ENCODE data around the gene FAM118A.
A peak's percentile ranks its signal among the peaks of the same experiment; 100 is the strongest.

Gene FAM118A

DNA sequence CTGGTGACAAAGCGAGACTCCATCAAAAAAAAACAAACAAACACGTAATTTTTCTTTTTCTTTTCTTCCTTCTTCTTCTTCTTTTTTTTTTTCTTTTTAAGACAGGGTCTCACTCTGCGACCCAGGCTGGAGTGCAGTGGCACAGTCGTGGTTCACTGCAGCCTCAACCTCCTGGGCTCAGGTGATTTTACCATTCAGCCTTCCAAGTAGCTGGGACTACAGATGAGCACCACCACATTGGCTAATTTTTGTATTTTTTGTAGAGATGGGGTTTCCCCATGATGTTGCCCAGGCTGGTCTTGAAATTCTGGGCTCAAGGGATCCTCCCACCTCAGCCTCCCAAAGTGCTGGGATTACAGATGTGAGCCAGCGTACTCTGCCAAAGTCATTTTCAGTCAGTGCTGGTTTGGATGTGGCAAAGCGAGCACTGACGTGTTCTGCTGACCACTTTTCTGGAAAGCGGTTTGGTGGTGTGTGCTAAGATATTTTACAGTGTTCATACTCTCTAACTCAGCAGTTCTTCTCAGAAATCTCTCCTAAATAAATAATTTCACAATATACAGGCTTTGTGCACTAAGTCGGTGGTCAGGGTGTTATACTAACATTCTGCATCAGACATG, 10.7 kb downstream of the FAM118A start:
- Histone ChIP-seq H3K14ac (ENCODE audit: low read length) (no peak overlapping the region), H3K4me3 (ENCODE audit: low read depth, low read length) (no peak overlapping the region), H3K23ac (ENCODE audit: low read length) (no peak overlapping the region), H2AK5ac (ENCODE audit: low read length) (no peak overlapping the region), H2AFZ (ENCODE audit: insufficient read depth, low read length, poor library complexity) (no peak overlapping the region), H4K91ac (ENCODE audit: low read depth, low read length) (no peak overlapping the region), H3K79me1 (ENCODE audit: low read length) (no peaks in the 10 kb centered on the region), H3K9ac (ENCODE audit: low read length) (no peak overlapping the region), H3K4me1 (ENCODE audit: control insufficient read depth in 1 of 2, insufficient read depth in 2 of 2, low read length in 2 of 2) (peaks cover 6 to 7% of the 10 kb centered on the region in 2 experiments), H3K27ac (ENCODE audit: low read depth, low read length) (no peak overlapping the region), H3K9me3 (ENCODE audit: insufficient read depth, low read depth, low read length) (no peaks in the 10 kb centered on the region), H3K36me3 (ENCODE audit: control insufficient read depth in 1 of 2, insufficient read depth in 2 of 2, low read length in 2 of 2) (peaks cover 26 to 33% of the 10 kb centered on the region in 2 experiments), H3K4ac (ENCODE audit: low read depth, low read length) (peak overlapping the region; percentile 53), H4K8ac (ENCODE audit: low read depth, low read length) (no peak overlapping the region), H3K18ac (ENCODE audit: low read length) (no peak overlapping the region), H3K4me2 (ENCODE audit: low read length) (no peak overlapping the region), H3K79me2 (ENCODE audit: control insufficient read depth, insufficient read depth, low read length, poor library complexity) (peaks cover 3% of the 10 kb centered on the region), H2BK120ac (ENCODE audit: insufficient read depth, low read length, poor library complexity) (no peak overlapping the region), H2BK5ac (ENCODE audit: low read depth, low read length, poor library complexity) (no peak overlapping the region), H3K27me3 (ENCODE audit: insufficient read depth, low read length) (no peaks in the 10 kb centered on the region), H2BK12ac (ENCODE audit: low read length) (no peak overlapping the region), H4K12ac (ENCODE audit: low read depth, low read length) (no peak overlapping the region)
- DNase-seq: no peak
- 100% methylated on average over 1 of the region's 9 CpGs for WGBS (ENCODE audit: extremely low coverage, insufficient coverage, insufficient read length)

- Histone ChIP-seq H3K4me3 (ENCODE audit: low read depth, low read length) (no peak overlapping the region), H3K4ac (ENCODE audit: low read depth, low read length) (no peak overlapping the region), H2BK12ac (ENCODE audit: low read length) (no peak overlapping the region), H3K23ac (ENCODE audit: low read length) (no peak overlapping the region), H3K27me3 (ENCODE audit: insufficient read depth, low read length) (no peaks in the 10 kb centered on the region), H2AFZ (ENCODE audit: insufficient read depth, low read length, poor library complexity) (no peak overlapping the region), H3K27ac (ENCODE audit: low read depth, low read length) (no peak overlapping the region), H3K4me2 (ENCODE audit: low read length) (no peak overlapping the region), H3K9me3 (ENCODE audit: insufficient read depth, low read depth, low read length) (no peaks in the 10 kb centered on the region), H3K36me3 (ENCODE audit: control insufficient read depth in 1 of 2, insufficient read depth in 2 of 2, low read length in 2 of 2) (peaks cover 33 to 36% of the 10 kb centered on the region in 2 experiments), H2BK120ac (ENCODE audit: insufficient read depth, low read length, poor library complexity) (no peak overlapping the region), H3K79me1 (ENCODE audit: low read length) (no peaks in the 10 kb centered on the region), H2BK5ac (ENCODE audit: low read depth, low read length, poor library complexity) (no peak overlapping the region), H3K9ac (ENCODE audit: low read length) (no peak overlapping the region), H4K12ac (ENCODE audit: low read depth, low read length) (no peak overlapping the region), H4K91ac (ENCODE audit: low read depth, low read length) (no peak overlapping the region), H4K8ac (ENCODE audit: low read depth, low read length) (no peak overlapping the region), H3K4me1 (ENCODE audit: control insufficient read depth in 1 of 2, insufficient read depth in 2 of 2, low read length in 2 of 2) (peaks cover 4 to 7% of the 10 kb centered on the region in 2 experiments), H2AK5ac (ENCODE audit: low read length) (no peak overlapping the region), H3K14ac (ENCODE audit: low read length) (no peak overlapping the region), H3K18ac (ENCODE audit: low read length) (no peak overlapping the region), H3K79me2 (ENCODE audit: control insufficient read depth, insufficient read depth, low read length, poor library complexity) (peaks cover 3% of the 10 kb centered on the region)
- no peak for DNase-seq
- no CpG with 5 or more reads among the region's 12 CpGs for WGBS (ENCODE audit: extremely low coverage, insufficient coverage, insufficient read length)
Measured at GRCh38 chr22:45321827-45322226, 12.1 kb downstream of the FAM118A start.

DNA sequence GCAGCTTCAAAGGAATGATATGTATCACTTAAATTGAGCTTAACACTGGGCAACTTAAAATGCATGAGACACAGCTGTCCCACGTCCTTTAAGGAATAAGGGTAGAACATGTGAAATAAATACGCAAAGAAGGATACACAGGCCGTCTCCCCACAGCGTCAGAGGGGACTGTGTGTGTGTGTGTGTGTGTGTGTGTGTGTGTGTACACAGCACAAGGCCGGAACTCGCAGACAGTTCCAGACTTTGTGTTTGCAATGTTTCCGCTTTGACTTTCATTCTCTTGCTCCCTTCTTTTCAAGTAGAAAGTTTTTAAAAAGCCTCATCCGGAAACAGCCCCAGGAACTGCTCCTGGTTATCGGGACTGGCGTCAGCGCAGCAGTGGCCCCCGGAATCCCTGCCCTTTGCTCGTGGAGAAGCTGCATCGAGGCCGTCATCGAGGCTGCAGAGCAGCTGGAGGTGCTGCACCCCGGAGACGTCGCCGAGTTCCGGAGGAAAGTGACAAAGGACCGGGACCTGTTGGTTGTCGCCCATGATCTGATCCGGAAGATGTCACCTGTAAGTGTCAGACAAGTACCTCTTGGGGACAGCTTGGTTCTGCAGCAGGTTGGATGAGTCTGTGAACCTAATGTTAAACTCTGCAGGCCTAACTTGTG, 13.3 kb downstream of the FAM118A start:
- Histone ChIP-seq H3K9ac (ENCODE audit: low read length) (no peak overlapping the region), H4K12ac (ENCODE audit: low read depth, low read length) (no peak overlapping the region), H3K4ac (ENCODE audit: low read depth, low read length) (no peak overlapping the region), H3K79me1 (ENCODE audit: low read length) (no peaks in the 10 kb centered on the region), H3K9me3 (ENCODE audit: insufficient read depth, low read depth, low read length) (peaks cover 4% of the 10 kb centered on the region), H2AFZ (ENCODE audit: insufficient read depth, low read length, poor library complexity) (no peak overlapping the region), H2BK12ac (ENCODE audit: low read length) (no peak overlapping the region), H3K14ac (ENCODE audit: low read length) (no peak overlapping the region), H3K23ac (ENCODE audit: low read length) (no peak overlapping the region), H3K4me1 (ENCODE audit: control insufficient read depth in 1 of 2, insufficient read depth in 2 of 2, low read length in 2 of 2) (peaks cover 4 to 7% of the 10 kb centered on the region in 2 experiments), H3K79me2 (ENCODE audit: control insufficient read depth, insufficient read depth, low read length, poor library complexity) (no peaks in the 10 kb centered on the region), H3K4me2 (ENCODE audit: low read length) (no peak overlapping the region), H2BK120ac (ENCODE audit: insufficient read depth, low read length, poor library complexity) (no peak overlapping the region), H4K91ac (ENCODE audit: low read depth, low read length) (no peak overlapping the region), H2BK5ac (ENCODE audit: low read depth, low read length, poor library complexity) (no peak overlapping the region), H3K18ac (ENCODE audit: low read length) (no peak overlapping the region), H3K4me3 (ENCODE audit: low read depth, low read length) (no peak overlapping the region), H3K27ac (ENCODE audit: low read depth, low read length) (no peak overlapping the region), H4K8ac (ENCODE audit: low read depth, low read length) (no peak overlapping the region), H2AK5ac (ENCODE audit: low read length) (no peak overlapping the region), H3K27me3 (ENCODE audit: insufficient read depth, low read length) (no peaks in the 10 kb centered on the region), H3K36me3 (ENCODE audit: control insufficient read depth in 1 of 2, insufficient read depth in 2 of 2, low read length in 2 of 2) (peaks cover 43 to 46% of the 10 kb centered on the region in 2 experiments)
- WGBS (ENCODE audit: extremely low coverage, insufficient coverage, insufficient read length): no CpG with 5 or more reads among the region's 24 CpGs
- DNase-seq: no peak

DNA sequence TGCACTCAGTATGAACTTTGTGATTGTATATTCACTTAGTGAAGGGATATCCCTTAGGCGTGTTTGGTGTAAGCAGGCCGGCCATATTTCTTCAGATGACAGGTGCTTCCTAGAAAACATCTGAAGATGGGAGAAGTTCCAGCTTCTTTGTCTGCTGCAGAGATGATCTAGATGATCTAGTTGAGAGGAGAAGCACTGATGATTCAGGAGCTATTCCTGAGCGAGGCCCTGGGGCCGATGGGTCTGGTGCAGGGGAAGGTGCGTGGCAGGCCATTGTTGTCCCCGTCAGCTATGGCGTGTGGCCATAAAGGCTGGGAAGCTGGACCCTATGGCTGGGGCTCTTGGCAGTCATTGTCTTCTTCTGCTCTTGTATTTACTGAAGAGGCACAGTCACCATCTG, 14.0 kb downstream of the FAM118A start:
- Histone ChIP-seq H3K27me3 (ENCODE audit: insufficient read depth, low read length) (no peaks in the 10 kb centered on the region), H3K79me1 (ENCODE audit: low read length) (no peaks in the 10 kb centered on the region), H2BK12ac (ENCODE audit: low read length) (no peak overlapping the region), H4K12ac (ENCODE audit: low read depth, low read length) (no peak overlapping the region), H2AFZ (ENCODE audit: insufficient read depth, low read length, poor library complexity) (no peak overlapping the region), H3K14ac (ENCODE audit: low read length) (no peak overlapping the region), H3K27ac (ENCODE audit: low read depth, low read length) (no peak overlapping the region), H4K8ac (ENCODE audit: low read depth, low read length) (no peak overlapping the region), H3K79me2 (ENCODE audit: control insufficient read depth, insufficient read depth, low read length, poor library complexity) (no peaks in the 10 kb centered on the region), H3K9ac (ENCODE audit: low read length) (no peak overlapping the region), H2AK5ac (ENCODE audit: low read length) (no peak overlapping the region), H3K9me3 (ENCODE audit: insufficient read depth, low read depth, low read length) (peaks cover 4% of the 10 kb centered on the region), H3K4ac (ENCODE audit: low read depth, low read length) (no peak overlapping the region), H3K4me2 (ENCODE audit: low read length) (no peak overlapping the region), H2BK120ac (ENCODE audit: insufficient read depth, low read length, poor library complexity) (no peak overlapping the region), H3K4me3 (ENCODE audit: low read depth, low read length) (no peak overlapping the region), H3K36me3 (ENCODE audit: control insufficient read depth in 1 of 2, insufficient read depth in 2 of 2, low read length in 2 of 2) (peaks cover 46 to 49% of the 10 kb centered on the region in 2 experiments), H3K18ac (ENCODE audit: low read length) (no peak overlapping the region), H4K91ac (ENCODE audit: low read depth, low read length) (no peak overlapping the region), H2BK5ac (ENCODE audit: low read depth, low read length, poor library complexity) (no peak overlapping the region), H3K4me1 (ENCODE audit: control insufficient read depth in 1 of 2, insufficient read depth in 2 of 2, low read length in 2 of 2) (peaks cover 4% of the 10 kb centered on the region in 2 experiments), H3K23ac (ENCODE audit: low read length) (no peak overlapping the region)
- WGBS (ENCODE audit: extremely low coverage, insufficient coverage, insufficient read length): no CpG with 5 or more reads among the region's 7 CpGs
- DNase-seq: no peak
